Natural killer cell (primary cell): ENCODE results near the gene HNRNPR. TPM values are rescaled to one million over a fixed set of nuclear protein-coding genes. Genes with fewer than 3 reads are reported as not detected.

ENCODE experiments used
- ATAC-seq, 3 donors: fragments of 150-1000 bp in 2 of 3; fragments of 200-7000 bp in 1 of 3; cut with Tn5 transposase; 1 replicate in 1 of 3; 2 replicates in 2 of 3; pipeline ENCODE4 v1.10.0; 2021; ENCODE audit warnings: mild to moderate bottlenecking in 2 of 3, moderate library complexity in 2 of 3
- DNase-seq, 2 donors: peaks; one replicate each; pipeline versions ENCODE4 v3.0.0 to v3.0.0-alpha.2; 2013 to 2021; ENCODE audit warnings: mixed read lengths in 1 of 2
- H3K27ac ChIP-seq: one replicate; pipeline ENCODE4 v1.5.1; 2013; ENCODE audit warnings: mild to moderate bottlenecking, low read length
- H3K27me3 ChIP-seq: one replicate; pipeline ENCODE4 v1.6.1; 2013; ENCODE audit warnings: low read length; ENCODE audit not compliant: control insufficient read depth, insufficient read depth
- H3K36me3 ChIP-seq: one replicate; pipeline ENCODE4 v1.6.1; 2013; ENCODE audit warnings: low read length; ENCODE audit not compliant: control insufficient read depth, insufficient read depth
- H3K4me1 ChIP-seq: one replicate; pipeline ENCODE4 v1.6.1; 2013; ENCODE audit warnings: low read length; ENCODE audit not compliant: control insufficient read depth, insufficient read depth
- H3K4me3 ChIP-seq: one replicate; pipeline ENCODE4 v1.5.1; 2013; ENCODE audit warnings: low read length
- H3K9me3 ChIP-seq: one replicate; pipeline ENCODE4 v1.6.1; 2013; ENCODE audit warnings: low read length; ENCODE audit not compliant: control insufficient read depth, insufficient read depth
- H3K27ac Mint-ChIP-seq, 2 donors: one replicate each; pipeline ENCODE4 v1.8.0; 2022; ENCODE audit warnings: mild to moderate bottlenecking in 2 of 2, mixed read lengths in 2 of 2, moderate library complexity in 1 of 2
- H3K27me3 Mint-ChIP-seq, 2 donors: one replicate each; pipeline ENCODE4 v1.8.0; 2022; ENCODE audit warnings: low read depth in 2 of 2, mixed read lengths in 2 of 2
- H3K36me3 Mint-ChIP-seq: one replicate; pipeline ENCODE4 v1.8.0; 2022; ENCODE audit warnings: mixed read lengths
- H3K4me1 Mint-ChIP-seq, 2 donors: one replicate each; pipeline ENCODE4 v1.8.0; 2022; ENCODE audit warnings: mixed read lengths in 2 of 2
- H3K4me3 Mint-ChIP-seq: one replicate; pipeline ENCODE4 v1.8.0; 2022; ENCODE audit warnings: mild to moderate bottlenecking, moderate library complexity, mixed read lengths
- H3K9me3 Mint-ChIP-seq, 2 donors: one replicate each; pipeline ENCODE4 v1.8.0; 2022; ENCODE audit warnings: mixed read lengths in 2 of 2
- WGBS: methylation state at CpG from one replicate; pipeline ENCODE4 v1.1.7; 2013; ENCODE audit warnings: missing lambda C conversion rate; ENCODE audit not compliant: insufficient coverage; 5-methylcytosine and 5-hydroxymethylcytosine counted together
- intact Hi-C: fragments of 100-400 bp; cut with micrococcal nuclease; formaldehyde crosslinking; loops from one replicate; pipeline ENCODE4 v1.14.2; 2022
- total RNA-seq, 4 donors: library from RNA; stranded (reverse); fragments of 120-200 nt in 1 of 4; gene quantifications; one replicate each; pipeline versions ENCODE4 v1.2.3 to v1.2.4, GENCODE V29; 2013 to 2022
- TF ChIP-seq, protein P1 (sequence below): fragments of 200-600 bp; IDR thresholded peaks from one replicate; pipeline ENCODE4 v1.8.0; 2022; ENCODE audit warnings: antibody characterized with exemption

Gene HNRNPR
- total RNA-seq, 3 donors from 2014 or later (not counting 1 experiment from before 2014, with no cell fraction given), result 126 to 134 (median 128) TPM

- Histone ChIP-seq H3K9me3 (no peaks in the 10 kb centered on the region), H3K27me3 (no peaks in the 10 kb centered on the region), H3K4me1 (peaks cover 20% of the 10 kb centered on the region), H3K36me3 (no peaks in the 10 kb centered on the region), H3K4me3 (no peak overlapping the region), H3K27ac (no peak overlapping the region)
- 88% methylated on average over 13 of the region's 13 CpGs for WGBS
- Mint-ChIP-seq H3K4me1 (peaks cover 22 to 30% of the 10 kb centered on the region in 2 donors), H3K27me3 (no peaks in the 10 kb centered on the region), H3K27ac (no peak overlapping the region), H3K4me3 (no peak overlapping the region), H3K36me3 (no peaks in the 10 kb centered on the region), H3K9me3 (no peaks in the 10 kb centered on the region)
- TF ChIP-seq, protein P1, sequence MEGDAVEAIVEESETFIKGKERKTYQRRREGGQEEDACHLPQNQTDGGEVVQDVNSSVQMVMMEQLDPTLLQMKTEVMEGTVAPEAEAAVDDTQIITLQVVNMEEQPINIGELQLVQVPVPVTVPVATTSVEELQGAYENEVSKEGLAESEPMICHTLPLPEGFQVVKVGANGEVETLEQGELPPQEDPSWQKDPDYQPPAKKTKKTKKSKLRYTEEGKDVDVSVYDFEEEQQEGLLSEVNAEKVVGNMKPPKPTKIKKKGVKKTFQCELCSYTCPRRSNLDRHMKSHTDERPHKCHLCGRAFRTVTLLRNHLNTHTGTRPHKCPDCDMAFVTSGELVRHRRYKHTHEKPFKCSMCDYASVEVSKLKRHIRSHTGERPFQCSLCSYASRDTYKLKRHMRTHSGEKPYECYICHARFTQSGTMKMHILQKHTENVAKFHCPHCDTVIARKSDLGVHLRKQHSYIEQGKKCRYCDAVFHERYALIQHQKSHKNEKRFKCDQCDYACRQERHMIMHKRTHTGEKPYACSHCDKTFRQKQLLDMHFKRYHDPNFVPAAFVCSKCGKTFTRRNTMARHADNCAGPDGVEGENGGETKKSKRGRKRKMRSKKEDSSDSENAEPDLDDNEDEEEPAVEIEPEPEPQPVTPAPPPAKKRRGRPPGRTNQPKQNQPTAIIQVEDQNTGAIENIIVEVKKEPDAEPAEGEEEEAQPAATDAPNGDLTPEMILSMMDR, result no peak
- intact Hi-C loops, result no loop called here
- DNase-seq (no peak), ATAC-seq (no peak)
Measured at GRCh38 chr1:23371987-23372880, 28.1 kb upstream of the HNRNPR start.

DNA sequence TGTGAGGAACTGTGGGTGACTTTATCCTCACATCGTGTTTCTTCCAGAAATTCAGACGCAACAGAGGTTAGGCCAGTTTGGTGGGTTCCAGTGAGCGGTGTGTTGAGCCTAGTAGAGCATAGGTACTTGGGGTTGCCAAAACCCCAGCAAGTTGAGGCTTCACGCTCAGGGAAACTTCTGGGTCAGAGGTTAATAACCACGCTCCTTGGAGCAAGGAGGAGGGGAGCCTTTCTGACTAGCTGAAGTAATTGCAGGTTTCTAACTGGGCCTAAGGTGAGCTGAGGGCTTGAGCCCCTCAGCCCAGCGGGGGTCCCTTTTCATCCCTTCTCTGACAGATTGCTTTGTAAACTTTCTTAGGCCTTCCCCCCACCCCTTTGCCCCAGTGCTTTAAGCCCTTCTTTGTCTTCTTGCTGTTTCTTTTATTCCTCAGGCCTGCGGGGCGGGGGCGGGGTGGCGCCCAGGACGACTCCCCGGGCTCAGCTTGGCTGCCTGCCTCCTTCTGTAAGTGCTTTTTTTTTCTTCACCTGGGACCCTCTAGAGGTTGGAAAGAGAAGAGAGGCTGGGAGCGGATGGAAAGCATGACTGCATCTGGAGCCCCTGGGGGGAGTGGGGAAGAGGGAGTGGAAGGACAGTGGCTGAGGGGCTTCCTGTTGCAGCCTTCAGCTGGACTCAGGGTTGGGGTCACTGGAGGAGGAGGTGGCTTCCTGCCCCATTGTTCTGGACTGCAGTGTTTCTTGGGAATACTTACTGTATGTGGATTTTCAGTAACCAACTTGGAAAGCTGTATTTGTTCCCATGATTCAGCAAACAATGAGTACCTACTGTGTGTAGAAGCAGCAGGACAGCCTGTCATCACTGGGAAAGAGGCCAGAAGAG lies 26.9 kb upstream of the HNRNPR start:
- H3K4me1 Mint-ChIP-seq, result peaks cover 34 to 42% of the 10 kb centered on the region in 2 donors
- intact Hi-C loops, result no loop called here
- H3K36me3 Mint-ChIP-seq, result no peaks in the 10 kb centered on the region
- no peaks in the 10 kb centered on the region for H3K27me3 Mint-ChIP-seq
- TF ChIP-seq, protein P1, result no peak
- DNase-seq, result no peak
- no peak overlapping the region for H3K27ac ChIP-seq
- H3K4me3 ChIP-seq, result no peak overlapping the region
- H3K36me3 ChIP-seq, result no peaks in the 10 kb centered on the region
- 77% methylated on average over 13 of the region's 13 CpGs for WGBS
- ATAC-seq, result no peak
- H3K27ac Mint-ChIP-seq, result no peak overlapping the region
- H3K27me3 ChIP-seq, result no peaks in the 10 kb centered on the region
- H3K4me3 Mint-ChIP-seq, result peak overlapping the region; percentile 29
- H3K4me1 ChIP-seq, result peaks cover 21% of the 10 kb centered on the region
- no peaks in the 10 kb centered on the region for H3K9me3 ChIP-seq
- no peaks in the 10 kb centered on the region for H3K9me3 Mint-ChIP-seq

DNA sequence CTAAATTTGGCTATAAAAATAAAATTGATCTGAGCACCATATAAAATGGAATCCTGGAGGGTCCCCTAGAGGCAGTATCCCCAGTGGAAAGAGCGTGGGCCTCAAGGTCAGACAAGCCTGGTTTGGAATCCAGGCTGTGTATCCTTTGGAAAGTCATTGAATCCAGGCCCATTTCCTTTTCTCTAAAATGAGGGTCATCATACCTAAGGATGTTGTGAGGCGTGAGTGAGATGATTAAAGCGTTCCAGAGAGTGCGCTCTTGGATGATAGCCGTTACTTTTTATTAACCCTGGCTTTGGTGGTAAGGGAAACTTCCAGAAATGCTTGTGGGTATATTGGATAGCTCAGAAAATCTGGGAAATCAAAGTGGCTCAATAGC lies 26.2 kb upstream of the HNRNPR start:
- no peak overlapping the region for H3K27ac Mint-ChIP-seq
- TF ChIP-seq, protein P1, result no peak
- H3K27me3 ChIP-seq, result no peaks in the 10 kb centered on the region
- H3K27ac ChIP-seq, result no peak overlapping the region
- peaks cover 35 to 43% of the 10 kb centered on the region in 2 donors for H3K4me1 Mint-ChIP-seq
- no peaks in the 10 kb centered on the region for H3K36me3 ChIP-seq
- intact Hi-C loops, result no loop called here
- no peak overlapping the region for H3K4me3 ChIP-seq
- DNase-seq (no peak), ATAC-seq (no peak)
- H3K9me3 Mint-ChIP-seq, result no peaks in the 10 kb centered on the region
- peak overlapping the region; percentile 95 for H3K4me3 Mint-ChIP-seq
- H3K27me3 Mint-ChIP-seq, result no peaks in the 10 kb centered on the region
- peaks cover 21% of the 10 kb centered on the region for H3K4me1 ChIP-seq
- whole genome bisulfite sequencing, result 97% methylated on average over 5 of the region's 5 CpGs
- H3K9me3 ChIP-seq, result no peaks in the 10 kb centered on the region
- no peaks in the 10 kb centered on the region for H3K36me3 Mint-ChIP-seq
